ENCODE results near the gene EXOSC3.

Gene EXOSC3

DNA sequence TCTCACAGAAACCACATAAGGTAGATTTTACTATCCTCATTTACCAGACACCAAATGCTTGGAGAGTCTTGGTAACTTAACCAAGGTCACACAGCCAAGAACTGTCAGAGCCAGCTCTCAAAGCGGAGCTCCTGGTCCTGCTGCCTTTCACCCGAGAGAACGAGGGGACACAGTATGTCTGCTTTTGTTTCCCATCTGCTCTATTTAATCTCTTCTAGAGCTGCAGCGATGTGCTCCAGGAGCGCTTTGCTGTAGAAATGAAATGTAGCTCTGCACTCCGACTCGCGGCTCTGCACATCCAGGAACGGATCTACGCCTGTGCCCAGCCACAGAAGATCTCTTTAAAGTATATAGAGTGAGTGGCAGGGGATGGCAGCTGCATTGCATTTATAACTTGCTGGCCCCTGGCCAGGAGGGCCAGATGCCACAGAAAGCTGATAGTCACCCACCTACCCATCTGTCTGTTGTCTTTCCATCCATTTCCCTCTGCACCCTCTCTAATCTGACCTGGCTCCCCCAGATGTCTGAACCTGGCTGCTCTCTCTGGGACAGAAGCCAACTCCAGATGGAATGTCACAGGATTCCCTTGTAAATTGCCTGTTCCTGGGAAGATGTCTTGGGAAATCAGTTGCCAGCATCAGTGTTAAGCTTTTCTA is 52.6 kb downstream of the EXOSC3 start:
- no peak for DNase-seq (ENCODE audit: low read depth, low spot score)

DNA sequence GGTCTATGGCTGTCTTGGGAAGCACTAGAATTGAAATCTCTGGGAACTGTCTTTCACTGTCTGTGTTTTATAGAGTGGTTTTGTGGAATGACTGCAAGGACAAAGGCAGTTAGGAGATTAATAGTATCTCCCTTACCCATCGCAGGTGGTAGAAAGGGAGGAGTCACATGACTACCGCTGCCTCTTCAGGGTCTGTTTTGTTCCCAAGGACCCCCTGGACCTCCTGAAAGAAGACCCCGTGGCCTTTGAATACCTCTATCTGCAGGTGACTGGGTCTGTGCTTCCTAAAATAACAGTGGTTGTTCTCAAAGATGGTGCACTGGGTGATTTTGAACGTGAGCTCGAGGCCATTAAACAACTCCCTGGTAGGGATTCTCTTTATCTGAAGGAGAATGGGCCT is 54.0 kb downstream of the EXOSC3 start:
- no peak for DNase-seq (ENCODE audit: low read depth, low spot score)

DNA sequence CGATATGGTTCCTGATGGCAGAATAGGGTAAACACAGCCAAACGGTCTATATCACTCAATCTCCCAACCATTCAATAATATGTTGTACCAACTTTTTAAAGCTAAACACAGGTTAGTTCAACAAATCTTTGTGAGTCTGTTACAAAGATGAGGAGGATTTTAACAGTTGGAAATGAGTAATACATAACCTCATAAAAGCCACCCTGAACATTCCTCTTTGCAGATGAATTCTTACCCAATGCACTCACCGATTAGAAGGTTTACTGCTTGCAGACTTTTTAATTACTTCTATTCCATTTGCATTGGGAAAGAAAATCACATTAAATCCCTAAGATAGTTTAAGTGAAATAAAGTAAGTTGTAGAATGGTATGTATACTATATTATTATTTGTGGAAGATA is 54.6 kb downstream of the EXOSC3 start:
- no peak for DNase-seq (ENCODE audit: low read depth, low spot score)

Data from ELF-1 (cell line).